Measurements from ENCODE around the gene ANKRD36C.
"Not testable (repeated sequence)": the region's sequence is repeated elsewhere in the genome, so short reads cannot be mapped to it uniquely, and the experiment has no call there.

Gene ANKRD36C

DNA sequence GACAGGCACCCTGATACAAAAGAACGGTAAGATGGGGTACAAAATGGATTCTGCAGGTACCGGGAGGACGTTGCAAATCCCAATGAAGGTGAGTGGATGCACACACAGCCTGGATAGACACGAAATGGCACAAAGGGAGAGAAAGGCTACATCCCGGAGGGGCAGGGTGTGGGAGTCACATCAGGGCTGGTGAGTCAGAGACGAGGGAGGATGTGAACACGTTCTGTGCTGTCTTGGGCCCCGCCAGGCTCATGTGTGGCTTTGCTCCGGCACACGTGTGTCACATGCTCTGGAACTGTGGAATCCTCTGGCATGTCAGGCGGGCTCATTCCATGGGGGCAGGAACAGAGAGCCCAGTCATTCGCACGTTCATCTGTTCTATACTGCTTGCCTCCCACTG lies 203.0 kb downstream of the ANKRD36C start:
- not testable (repeated sequence) for H3K36me3 Mint-ChIP-seq, H3K27me3 Mint-ChIP-seq, H3K27ac Mint-ChIP-seq, H3K4me3 Mint-ChIP-seq, H3K9me3 Mint-ChIP-seq, H3K4me1 Mint-ChIP-seq
